Measurements from ENCODE around the gene UBE2B. TPM values are rescaled to one million over a fixed set of nuclear protein-coding genes. Genes with fewer than 3 reads are reported as not detected.
"Not testable (repeated sequence)": the region's sequence is repeated elsewhere in the genome, so short reads cannot be mapped to it uniquely, and the experiment has no call there.

The UBE2B gene
- total RNA-seq, 1 donor from 2014 or later: 97.8 TPM

DNA sequence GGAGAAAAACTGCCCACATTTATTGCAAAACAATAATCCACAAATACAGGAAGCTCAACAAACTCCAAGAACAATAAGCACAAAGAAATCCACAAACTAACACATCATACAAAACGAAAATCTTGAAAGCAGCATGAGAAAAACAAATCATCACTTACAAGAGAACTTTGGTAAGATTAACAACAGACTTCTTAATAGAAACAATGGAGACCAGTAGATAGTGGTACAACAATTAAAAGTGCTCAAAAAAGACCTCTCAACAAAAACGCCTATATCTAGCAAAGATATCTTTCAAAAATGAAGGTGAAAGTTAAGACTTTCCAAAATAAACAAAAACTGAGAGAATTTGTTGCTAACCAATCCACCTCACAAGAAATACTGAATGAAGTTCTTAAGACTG, 42.8 kb upstream of the UBE2B start:
- peaks cover 10% of the 10 kb centered on the region for H3K36me3 Mint-ChIP-seq (ENCODE audit: low read depth, unreplicated experiment)
- Histone ChIP-seq H3K4me1 (ENCODE audit: insufficient read depth, low read length) (no peaks in the 10 kb centered on the region), H2AFZ (ENCODE audit: low read depth, low read length) (no peak overlapping the region), H3K36me3 (ENCODE audit: insufficient read depth, low read length) (no peaks in the 10 kb centered on the region), H3K4me3 (ENCODE audit: insufficient read depth, low read depth, low read length) (no peak overlapping the region), H3K9me3 (ENCODE audit: insufficient read depth, low read depth, low read length) (peaks cover 9% of the 10 kb centered on the region), H3K27me3 (ENCODE audit: insufficient read depth, low read length) (no peaks in the 10 kb centered on the region), H3K79me2 (ENCODE audit: insufficient read depth, low read length) (no peaks in the 10 kb centered on the region), H3K9ac (ENCODE audit: low read length) (no peak overlapping the region), H3K4me2 (ENCODE audit: low read length) (no peak overlapping the region), H3K27ac (ENCODE audit: low read depth, low read length) (no peak overlapping the region), H4K20me1 (ENCODE audit: insufficient read depth, low read length) (no peaks in the 10 kb centered on the region)
- H3K27me3 Mint-ChIP-seq (ENCODE audit: low read depth, unreplicated experiment): peaks cover 4% of the 10 kb centered on the region
- H3K9me3 Mint-ChIP-seq (ENCODE audit: unreplicated experiment): peaks cover 46% of the 10 kb centered on the region
- no peak for DNase-seq (ENCODE audit: low read depth)
- no peaks in the 10 kb centered on the region for H3K4me1 Mint-ChIP-seq (ENCODE audit: low read depth, unreplicated experiment)
- H3K4me3 Mint-ChIP-seq (ENCODE audit: unreplicated experiment): no peak overlapping the region
- TF ChIP-seq, protein P1, sequence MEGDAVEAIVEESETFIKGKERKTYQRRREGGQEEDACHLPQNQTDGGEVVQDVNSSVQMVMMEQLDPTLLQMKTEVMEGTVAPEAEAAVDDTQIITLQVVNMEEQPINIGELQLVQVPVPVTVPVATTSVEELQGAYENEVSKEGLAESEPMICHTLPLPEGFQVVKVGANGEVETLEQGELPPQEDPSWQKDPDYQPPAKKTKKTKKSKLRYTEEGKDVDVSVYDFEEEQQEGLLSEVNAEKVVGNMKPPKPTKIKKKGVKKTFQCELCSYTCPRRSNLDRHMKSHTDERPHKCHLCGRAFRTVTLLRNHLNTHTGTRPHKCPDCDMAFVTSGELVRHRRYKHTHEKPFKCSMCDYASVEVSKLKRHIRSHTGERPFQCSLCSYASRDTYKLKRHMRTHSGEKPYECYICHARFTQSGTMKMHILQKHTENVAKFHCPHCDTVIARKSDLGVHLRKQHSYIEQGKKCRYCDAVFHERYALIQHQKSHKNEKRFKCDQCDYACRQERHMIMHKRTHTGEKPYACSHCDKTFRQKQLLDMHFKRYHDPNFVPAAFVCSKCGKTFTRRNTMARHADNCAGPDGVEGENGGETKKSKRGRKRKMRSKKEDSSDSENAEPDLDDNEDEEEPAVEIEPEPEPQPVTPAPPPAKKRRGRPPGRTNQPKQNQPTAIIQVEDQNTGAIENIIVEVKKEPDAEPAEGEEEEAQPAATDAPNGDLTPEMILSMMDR (IDR thresholded peaks at IDR 0.05; ENCODE audit: insufficient read depth, low read depth, low read length): no peak
- TF ChIP-seq EZH2 (IDR thresholded peaks at IDR 0.05; ENCODE audit: insufficient read depth, low read length): no peak
- no peak for FAIRE-seq
- H3K27ac Mint-ChIP-seq (ENCODE audit: unreplicated experiment): no peak overlapping the region

DNA sequence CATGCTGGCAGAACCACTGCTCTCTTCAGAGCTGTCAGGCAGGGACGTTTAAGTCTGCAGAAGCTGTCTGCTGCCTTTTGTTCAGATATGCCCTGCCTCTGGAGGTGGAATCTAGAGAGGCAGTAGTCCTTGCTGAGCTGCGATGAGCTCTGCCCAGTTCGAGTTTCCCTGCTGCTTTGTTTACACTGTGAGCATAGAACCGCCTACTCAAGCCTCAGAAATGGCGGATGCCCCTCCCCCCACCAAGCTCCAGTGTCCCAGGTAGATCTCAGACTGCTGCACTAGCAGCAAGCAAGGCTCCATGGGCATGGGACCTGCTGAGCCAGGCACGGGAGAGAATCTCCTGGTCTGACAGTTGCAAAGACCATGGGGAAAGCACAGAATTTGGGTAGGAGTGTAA, 34.5 kb upstream of the UBE2B start:
- not testable (repeated sequence) for H3K4me1 ChIP-seq (ENCODE audit: insufficient read depth, low read length); H3K4me2 ChIP-seq (ENCODE audit: low read length); DNase-seq (ENCODE audit: low read depth); H3K27ac Mint-ChIP-seq (ENCODE audit: unreplicated experiment); H3K79me2 ChIP-seq (ENCODE audit: insufficient read depth, low read length); H3K27me3 Mint-ChIP-seq (ENCODE audit: low read depth, unreplicated experiment); H3K27me3 ChIP-seq (ENCODE audit: insufficient read depth, low read length); H3K9me3 ChIP-seq (ENCODE audit: insufficient read depth, low read depth, low read length); H3K27ac ChIP-seq (ENCODE audit: low read depth, low read length); H3K4me3 ChIP-seq (ENCODE audit: insufficient read depth, low read depth, low read length); H3K4me1 Mint-ChIP-seq (ENCODE audit: low read depth, unreplicated experiment); H3K4me3 Mint-ChIP-seq (ENCODE audit: unreplicated experiment); FAIRE-seq; H3K9ac ChIP-seq (ENCODE audit: low read length); H4K20me1 ChIP-seq (ENCODE audit: insufficient read depth, low read length); H2AFZ ChIP-seq (ENCODE audit: low read depth, low read length); H3K36me3 ChIP-seq (ENCODE audit: insufficient read depth, low read length)
- Mint-ChIP-seq H3K36me3 (ENCODE audit: low read depth, unreplicated experiment) (peaks cover 37% of the 10 kb centered on the region), H3K9me3 (ENCODE audit: unreplicated experiment) (peaks cover 39% of the 10 kb centered on the region)

DNA sequence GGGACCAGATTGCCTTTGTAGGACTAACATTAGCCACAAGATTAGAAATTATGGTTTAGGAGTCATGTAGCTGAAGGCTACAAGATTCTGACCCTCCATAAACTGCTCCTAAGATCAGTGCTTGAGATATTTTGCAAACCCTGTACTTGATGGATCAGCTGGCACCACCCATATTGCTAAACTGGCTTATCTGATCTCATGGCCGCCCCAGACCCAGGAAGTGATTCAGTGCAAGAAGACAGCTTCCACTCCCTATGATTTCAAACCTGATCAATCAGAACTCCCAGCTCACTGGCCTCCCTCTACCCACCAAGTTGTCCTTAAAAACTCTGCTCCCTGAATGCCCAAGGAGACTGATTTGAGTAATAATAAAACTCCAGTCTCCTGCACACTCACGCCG, 27.9 kb upstream of the UBE2B start:
- H3K4me2 ChIP-seq (ENCODE audit: low read length); H3K27me3 Mint-ChIP-seq (ENCODE audit: low read depth, unreplicated experiment); H3K27ac ChIP-seq (ENCODE audit: low read depth, low read length); H3K27ac Mint-ChIP-seq (ENCODE audit: unreplicated experiment); H3K9ac ChIP-seq (ENCODE audit: low read length); FAIRE-seq; H3K79me2 ChIP-seq (ENCODE audit: insufficient read depth, low read length); H3K9me3 ChIP-seq (ENCODE audit: insufficient read depth, low read depth, low read length); H4K20me1 ChIP-seq (ENCODE audit: insufficient read depth, low read length); H3K4me1 Mint-ChIP-seq (ENCODE audit: low read depth, unreplicated experiment); DNase-seq (ENCODE audit: low read depth); H3K9me3 Mint-ChIP-seq (ENCODE audit: unreplicated experiment); H3K4me3 ChIP-seq (ENCODE audit: insufficient read depth, low read depth, low read length); H2AFZ ChIP-seq (ENCODE audit: low read depth, low read length); H3K27me3 ChIP-seq (ENCODE audit: insufficient read depth, low read length); H3K4me3 Mint-ChIP-seq (ENCODE audit: unreplicated experiment); H3K4me1 ChIP-seq (ENCODE audit: insufficient read depth, low read length); H3K36me3 ChIP-seq (ENCODE audit: insufficient read depth, low read length): not testable (repeated sequence)
- peaks cover 14% of the 10 kb centered on the region for H3K36me3 Mint-ChIP-seq (ENCODE audit: low read depth, unreplicated experiment)

DNA sequence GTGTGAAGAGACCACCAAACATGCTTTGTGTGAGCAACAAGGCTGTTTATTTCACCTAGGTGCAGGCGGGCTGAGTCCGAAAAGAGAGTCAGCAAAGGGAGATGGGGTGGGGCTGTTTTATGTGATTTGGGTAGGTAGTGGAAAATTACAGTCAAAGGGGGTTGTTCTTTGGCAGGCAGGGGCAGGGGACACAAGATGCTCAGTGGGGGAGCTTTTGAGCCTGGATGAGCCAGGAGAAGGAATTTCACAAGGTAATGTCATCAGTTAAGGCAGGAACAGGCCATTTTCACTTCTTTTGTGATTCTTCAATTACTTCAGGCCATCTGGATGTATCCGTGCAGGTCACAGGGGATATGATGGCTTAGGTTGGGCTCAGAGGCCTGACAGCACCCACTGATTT, 25.9 kb upstream of the UBE2B start:
- not testable (repeated sequence) for DNase-seq (ENCODE audit: low read depth); H3K27me3 ChIP-seq (ENCODE audit: insufficient read depth, low read length); H3K4me3 Mint-ChIP-seq (ENCODE audit: unreplicated experiment); H3K79me2 ChIP-seq (ENCODE audit: insufficient read depth, low read length); H3K4me2 ChIP-seq (ENCODE audit: low read length); H4K20me1 ChIP-seq (ENCODE audit: insufficient read depth, low read length); H3K9me3 Mint-ChIP-seq (ENCODE audit: unreplicated experiment); H3K4me1 Mint-ChIP-seq (ENCODE audit: low read depth, unreplicated experiment); FAIRE-seq; H2AFZ ChIP-seq (ENCODE audit: low read depth, low read length); H3K36me3 ChIP-seq (ENCODE audit: insufficient read depth, low read length); H3K4me1 ChIP-seq (ENCODE audit: insufficient read depth, low read length); H3K27ac ChIP-seq (ENCODE audit: low read depth, low read length); H3K27me3 Mint-ChIP-seq (ENCODE audit: low read depth, unreplicated experiment); H3K27ac Mint-ChIP-seq (ENCODE audit: unreplicated experiment); H3K9me3 ChIP-seq (ENCODE audit: insufficient read depth, low read depth, low read length); H3K9ac ChIP-seq (ENCODE audit: low read length); H3K4me3 ChIP-seq (ENCODE audit: insufficient read depth, low read depth, low read length)
- peaks cover 13% of the 10 kb centered on the region for H3K36me3 Mint-ChIP-seq (ENCODE audit: low read depth, unreplicated experiment)
